Lower lobe of right lung (tissue), 2 donors: ENCODE measurements around the gene VPS37C. TPM values are rescaled to one million over a fixed set of nuclear protein-coding genes. Genes with fewer than 3 reads are reported as not detected.

ENCODE experiments used
- ATAC-seq, 2 donors: fragments of 200-7000 bp; cut with Tn5 transposase; one replicate each; pipeline ENCODE4 v1.9.1; 2020 to 2022; ENCODE audit warnings: mild to moderate bottlenecking in 2 of 2, moderate library complexity in 2 of 2
- DNase-seq: peaks from one replicate; pipeline ENCODE4 v3.0.0-alpha.2; 2020
- H3K27ac ChIP-seq: fragments of 200-600 bp; one replicate; pipeline ENCODE4 v1.8.0; 2022
- H3K27me3 ChIP-seq: fragments of 200-600 bp; one replicate; pipeline ENCODE4 v1.8.0; 2022; ENCODE audit warnings: low read depth
- H3K36me3 ChIP-seq: fragments of 200-600 bp; one replicate; pipeline ENCODE4 v1.8.0; 2022; ENCODE audit warnings: mild to moderate bottlenecking
- H3K4me1 ChIP-seq: fragments of 200-600 bp; one replicate; pipeline ENCODE4 v1.8.0; 2022
- H3K4me3 ChIP-seq: fragments of 200-600 bp; one replicate; pipeline ENCODE4 v1.8.0; 2022; ENCODE audit warnings: mild to moderate bottlenecking
- H3K9me3 ChIP-seq: fragments of 200-600 bp; one replicate; pipeline ENCODE4 v1.8.0; 2022
- intact Hi-C: fragments of 100-400 bp; cut with DNase I; formaldehyde crosslinking; loops from one replicate; pipeline ENCODE4 v1.11.0; 2022
- total RNA-seq: library from RNA; stranded (reverse); fragmentation: NEBNext Ultra II Directional; extraction: Animal tissue kit (Norgen Biotek cat#: 25700); gene quantifications from one replicate; pipeline ENCODE4 v1.2.1, GENCODE V29; 2021
- TF ChIP-seq, protein P1 (sequence below): fragments of 200-600 bp; IDR thresholded peaks from one replicate; pipeline ENCODE4 v1.8.0; 2022; ENCODE audit warnings: antibody characterized with exemption, mild to moderate bottlenecking
- donor health status: DM: no; HTN: yes; CAD: no; lungs with severe emphysema.

The VPS37C gene
- total RNA-seq, 1 donor from 2014 or later: 39.7 TPM

DNA sequence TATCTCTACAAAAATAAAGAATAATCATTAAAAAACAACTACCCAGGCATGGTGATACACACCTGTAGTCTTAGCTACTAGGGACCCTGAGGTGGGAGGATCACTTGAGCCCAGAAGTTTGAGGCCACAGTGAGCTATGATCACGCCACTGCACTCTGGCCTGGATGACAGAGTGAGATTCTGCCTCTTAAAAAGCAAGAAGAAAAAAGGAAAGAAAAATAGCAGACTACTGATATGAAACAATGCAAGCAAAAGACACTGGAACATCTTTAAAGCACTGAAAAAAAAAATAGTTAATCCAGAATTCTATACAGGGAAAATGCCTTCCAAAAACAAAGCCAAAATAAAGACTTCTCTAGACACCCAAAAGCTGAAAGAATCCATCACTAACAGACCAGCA, 5.9 kb downstream of the VPS37C start:
- H3K36me3 ChIP-seq: peaks cover 3% of the 10 kb centered on the region
- H3K4me1 ChIP-seq: peaks cover 59% of the 10 kb centered on the region
- H3K4me3 ChIP-seq: no peak overlapping the region
- intact Hi-C loops: no loop called here
- no peaks in the 10 kb centered on the region for H3K9me3 ChIP-seq
- no peak overlapping the region for H3K27ac ChIP-seq
- no peak for ATAC-seq
- TF ChIP-seq, protein P1, sequence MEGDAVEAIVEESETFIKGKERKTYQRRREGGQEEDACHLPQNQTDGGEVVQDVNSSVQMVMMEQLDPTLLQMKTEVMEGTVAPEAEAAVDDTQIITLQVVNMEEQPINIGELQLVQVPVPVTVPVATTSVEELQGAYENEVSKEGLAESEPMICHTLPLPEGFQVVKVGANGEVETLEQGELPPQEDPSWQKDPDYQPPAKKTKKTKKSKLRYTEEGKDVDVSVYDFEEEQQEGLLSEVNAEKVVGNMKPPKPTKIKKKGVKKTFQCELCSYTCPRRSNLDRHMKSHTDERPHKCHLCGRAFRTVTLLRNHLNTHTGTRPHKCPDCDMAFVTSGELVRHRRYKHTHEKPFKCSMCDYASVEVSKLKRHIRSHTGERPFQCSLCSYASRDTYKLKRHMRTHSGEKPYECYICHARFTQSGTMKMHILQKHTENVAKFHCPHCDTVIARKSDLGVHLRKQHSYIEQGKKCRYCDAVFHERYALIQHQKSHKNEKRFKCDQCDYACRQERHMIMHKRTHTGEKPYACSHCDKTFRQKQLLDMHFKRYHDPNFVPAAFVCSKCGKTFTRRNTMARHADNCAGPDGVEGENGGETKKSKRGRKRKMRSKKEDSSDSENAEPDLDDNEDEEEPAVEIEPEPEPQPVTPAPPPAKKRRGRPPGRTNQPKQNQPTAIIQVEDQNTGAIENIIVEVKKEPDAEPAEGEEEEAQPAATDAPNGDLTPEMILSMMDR: no peak
- no peak for DNase-seq
- no peaks in the 10 kb centered on the region for H3K27me3 ChIP-seq

DNA sequence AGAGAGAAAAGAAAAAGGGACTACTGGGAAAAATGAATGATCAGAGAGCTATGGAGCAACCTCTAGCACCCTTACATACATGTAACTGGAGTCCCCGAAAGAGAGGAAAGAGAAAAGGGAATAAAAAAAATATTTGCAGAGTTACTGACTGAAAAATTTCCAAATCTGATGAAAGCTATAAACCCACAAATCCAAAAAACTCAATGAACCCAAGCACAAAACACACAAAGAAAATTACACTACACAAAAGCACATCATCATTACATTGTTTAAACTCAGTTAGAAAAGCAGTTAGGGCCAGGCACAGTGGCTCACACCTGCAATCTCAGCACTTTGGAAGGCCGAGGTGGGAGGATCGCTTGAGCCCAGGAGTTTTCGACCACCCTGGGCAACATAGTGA, 6.7 kb downstream of the VPS37C start:
- H3K9me3 ChIP-seq: no peaks in the 10 kb centered on the region
- TF ChIP-seq, protein P1: no peak
- no peak overlapping the region for H3K27ac ChIP-seq
- H3K36me3 ChIP-seq: peaks cover 3% of the 10 kb centered on the region
- ATAC-seq: no peak
- H3K4me1 ChIP-seq: peaks cover 60% of the 10 kb centered on the region
- intact Hi-C loops: no loop called here
- H3K27me3 ChIP-seq: no peaks in the 10 kb centered on the region
- no peak overlapping the region for H3K4me3 ChIP-seq
- DNase-seq: no peak

DNA sequence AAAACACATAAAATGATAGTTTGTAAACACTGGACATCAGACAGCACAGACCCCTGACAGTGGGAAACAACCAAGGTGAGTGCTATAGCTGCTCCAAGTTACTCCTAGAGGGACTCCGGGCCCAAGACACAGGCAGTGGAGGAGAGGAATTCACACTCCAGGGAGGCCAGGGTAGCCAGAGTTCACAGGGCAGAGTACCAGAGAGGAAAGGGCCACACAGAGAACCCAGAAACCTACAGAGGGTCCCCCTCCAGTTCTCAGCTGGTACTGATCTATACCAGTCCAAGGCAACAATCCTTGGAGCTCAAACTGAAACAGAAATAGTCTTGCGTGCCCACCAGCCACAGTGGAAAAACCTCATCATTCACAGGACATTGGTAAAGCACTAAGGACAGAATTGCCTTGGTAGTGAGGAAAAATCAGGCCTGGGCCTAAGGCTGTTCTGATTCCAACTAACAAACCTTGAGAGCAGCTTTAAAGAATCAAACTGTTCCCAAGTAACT, 7.6 kb downstream of the VPS37C start:
- Histone ChIP-seq H3K4me1 (peaks cover 58% of the 10 kb centered on the region), H3K4me3 (no peak overlapping the region), H3K36me3 (peaks cover 3% of the 10 kb centered on the region), H3K27me3 (no peaks in the 10 kb centered on the region), H3K27ac (peak overlapping the region; percentile 64), H3K9me3 (no peaks in the 10 kb centered on the region)
- TF ChIP-seq, protein P1: no peak
- intact Hi-C loops: no loop called here
- DNase-seq (no peak), ATAC-seq (peak in 1 of 2 donors; percentile 7)

DNA sequence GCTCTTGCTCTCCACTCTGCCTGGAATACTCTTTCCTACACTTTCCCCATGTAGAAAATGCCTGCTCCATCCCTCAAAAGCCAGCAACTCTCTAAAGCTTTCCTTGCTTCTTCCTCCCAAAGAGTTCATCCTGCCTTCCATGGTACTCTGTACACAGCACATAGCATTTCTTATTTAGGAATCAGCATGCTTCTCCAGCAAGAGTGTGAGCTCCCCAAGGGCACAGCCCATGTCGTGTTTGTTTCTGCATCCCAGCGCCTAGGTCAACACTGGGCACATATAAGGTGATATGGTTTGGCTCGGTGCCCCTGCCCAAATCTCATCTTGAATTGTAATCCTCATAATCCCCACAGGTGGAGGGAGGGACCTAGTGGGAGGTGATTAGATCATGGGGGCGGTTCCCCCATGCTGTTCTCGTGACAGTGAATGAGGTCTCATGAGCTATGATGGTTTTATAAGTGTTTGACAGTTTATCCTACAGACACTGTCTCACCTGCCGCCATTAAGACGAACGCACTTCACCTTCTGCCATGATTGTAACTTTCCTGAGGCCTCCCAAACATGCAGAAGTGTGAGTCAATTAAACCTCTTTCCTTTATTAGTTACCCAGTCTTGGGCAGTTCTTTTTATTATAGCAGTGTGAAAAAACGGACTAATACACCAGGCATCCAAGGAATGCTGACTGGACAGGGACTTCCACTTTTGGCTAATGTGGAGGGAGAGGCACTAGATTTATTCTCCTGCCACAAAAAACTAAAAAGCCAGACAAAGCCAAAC, 8.2 kb downstream of the VPS37C start:
- H3K4me3 ChIP-seq: no peak overlapping the region
- H3K36me3 ChIP-seq: peaks cover 3% of the 10 kb centered on the region
- DNase-seq (no peak), ATAC-seq (peak; percentile 17 to 68)
- no peaks in the 10 kb centered on the region for H3K27me3 ChIP-seq
- TF ChIP-seq, protein P1: no peak
- no peaks in the 10 kb centered on the region for H3K9me3 ChIP-seq
- peaks cover 55% of the 10 kb centered on the region for H3K4me1 ChIP-seq
- H3K27ac ChIP-seq: peak overlapping the region; percentile 64
- intact Hi-C loops: no loop called here

DNA sequence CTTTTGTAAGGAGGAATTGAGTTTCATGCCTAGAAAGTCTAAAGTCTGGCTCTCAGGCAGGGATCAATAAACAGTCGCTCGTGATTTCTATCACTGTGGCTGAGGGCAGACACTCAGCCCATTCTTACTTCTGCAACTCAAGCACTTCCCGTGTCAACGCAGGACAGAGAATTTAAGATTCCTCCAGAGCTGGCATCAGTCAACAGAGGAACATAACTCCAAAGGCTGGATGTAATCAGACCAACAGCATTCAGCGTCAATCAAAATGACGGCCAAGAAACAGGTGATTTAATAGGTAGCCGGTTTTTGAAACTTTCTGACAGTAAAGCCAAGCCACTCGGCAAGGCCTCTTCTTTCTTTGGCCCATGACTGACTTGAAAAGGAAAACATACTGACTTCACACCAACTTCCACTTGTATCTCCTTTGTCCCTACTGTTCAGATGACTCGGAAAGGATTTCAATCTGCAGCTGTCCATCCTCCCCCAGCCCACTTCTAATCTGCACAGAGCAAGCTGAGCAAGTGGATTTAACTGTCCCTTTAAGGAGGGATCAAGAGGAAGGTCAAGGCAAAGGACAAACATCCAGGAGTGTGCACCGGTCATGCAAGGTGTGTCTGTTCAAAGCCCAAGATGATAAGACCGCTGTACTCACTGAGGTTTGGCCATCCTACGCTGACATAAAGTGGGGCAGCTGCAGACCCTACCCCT, 9.5 kb downstream of the VPS37C start:
- TF ChIP-seq, protein P1: no peak
- no peak overlapping the region for H3K4me3 ChIP-seq
- intact Hi-C loops: no loop called here
- H3K27ac ChIP-seq: no peak overlapping the region
- DNase-seq (no peak), ATAC-seq (no peak)
- no peaks in the 10 kb centered on the region for H3K36me3 ChIP-seq
- H3K9me3 ChIP-seq: no peaks in the 10 kb centered on the region
- no peaks in the 10 kb centered on the region for H3K27me3 ChIP-seq
- peaks cover 68% of the 10 kb centered on the region for H3K4me1 ChIP-seq
